Adrenal gland (tissue), 5 donors: ENCODE results near the gene PEG3.

Source experiments
- POLR2A ChIP-seq, 2 donors: fragments of 450-650 bp; IDR thresholded peaks; one replicate each; pipeline ENCODE4 v1.6.1; 2017; ENCODE audit warnings: antibody characterized with exemption in 2 of 2, mild to moderate bottlenecking in 2 of 2, moderate library complexity in 1 of 2
- TF ChIP-seq, protein P1 (sequence below), 6 experiments: fragments of 450-650 bp in 4 of 6; fragments of 200-600 bp in 2 of 6; sonication (generic) in 1 of 6; IDR thresholded peaks; 1 replicate in 5 of 6; 2 replicates in 1 of 6; pipeline versions ENCODE4 v1.5.1 to v1.8.0; 2016 to 2021; ENCODE audit warnings: antibody characterized with exemption in 6 of 6, mild to moderate bottlenecking in 2 of 6, moderate library complexity in 1 of 6
- donor health status: DM: no; HTN: no; CAD: no.

DNA sequence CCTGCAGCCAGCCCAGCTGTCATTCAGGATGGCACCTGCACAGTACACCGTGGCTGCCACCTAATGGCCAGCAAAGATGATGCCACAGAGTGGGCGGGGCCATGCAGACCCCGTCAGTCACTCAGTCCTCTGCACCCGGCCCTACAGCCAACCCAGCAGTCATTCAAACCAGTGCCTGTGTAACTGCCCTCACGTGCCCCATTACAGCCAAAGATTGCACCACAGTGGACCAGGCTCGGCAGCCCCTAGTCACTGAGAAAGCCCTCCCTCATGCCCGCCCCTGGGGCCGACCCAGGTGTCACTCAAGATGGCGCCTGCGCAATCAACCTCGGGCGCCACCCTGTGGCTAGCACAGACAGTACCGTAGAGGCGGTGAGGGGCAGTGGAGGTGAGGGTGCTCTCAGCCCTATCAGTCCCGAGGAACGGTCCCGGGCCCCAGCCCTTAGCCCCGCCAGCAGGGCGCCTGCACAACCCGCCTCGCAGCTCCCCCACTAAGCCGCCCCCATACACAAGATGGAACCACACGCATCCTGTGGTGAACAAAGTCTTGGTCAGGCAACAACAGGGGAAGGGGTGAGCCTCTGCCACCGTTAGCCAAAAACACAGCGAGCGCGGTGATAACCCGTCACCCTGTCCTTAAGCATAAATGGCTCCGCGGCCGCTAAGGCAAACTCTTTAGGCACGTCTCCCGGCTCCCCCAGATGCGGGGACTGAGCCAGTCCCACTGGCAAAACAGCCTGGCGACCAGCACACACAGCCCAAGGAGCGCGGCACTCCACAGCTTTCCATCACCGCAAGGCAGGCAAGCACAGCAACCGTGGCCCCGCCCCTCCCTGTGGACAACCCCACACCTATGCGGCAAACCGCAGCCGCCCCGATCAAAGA lies 2.3 kb downstream of the PEG3 start:
- TF ChIP-seq, protein P1, sequence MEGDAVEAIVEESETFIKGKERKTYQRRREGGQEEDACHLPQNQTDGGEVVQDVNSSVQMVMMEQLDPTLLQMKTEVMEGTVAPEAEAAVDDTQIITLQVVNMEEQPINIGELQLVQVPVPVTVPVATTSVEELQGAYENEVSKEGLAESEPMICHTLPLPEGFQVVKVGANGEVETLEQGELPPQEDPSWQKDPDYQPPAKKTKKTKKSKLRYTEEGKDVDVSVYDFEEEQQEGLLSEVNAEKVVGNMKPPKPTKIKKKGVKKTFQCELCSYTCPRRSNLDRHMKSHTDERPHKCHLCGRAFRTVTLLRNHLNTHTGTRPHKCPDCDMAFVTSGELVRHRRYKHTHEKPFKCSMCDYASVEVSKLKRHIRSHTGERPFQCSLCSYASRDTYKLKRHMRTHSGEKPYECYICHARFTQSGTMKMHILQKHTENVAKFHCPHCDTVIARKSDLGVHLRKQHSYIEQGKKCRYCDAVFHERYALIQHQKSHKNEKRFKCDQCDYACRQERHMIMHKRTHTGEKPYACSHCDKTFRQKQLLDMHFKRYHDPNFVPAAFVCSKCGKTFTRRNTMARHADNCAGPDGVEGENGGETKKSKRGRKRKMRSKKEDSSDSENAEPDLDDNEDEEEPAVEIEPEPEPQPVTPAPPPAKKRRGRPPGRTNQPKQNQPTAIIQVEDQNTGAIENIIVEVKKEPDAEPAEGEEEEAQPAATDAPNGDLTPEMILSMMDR (IDR thresholded peaks at IDR 0.05): peak; percentile 30 to 64 (median 50)
- peak; percentile 28 to 59 for TF ChIP-seq POLR2A (IDR thresholded peaks at IDR 0.05)
